Testis (tissue), 2 donors: ENCODE results near the gene TNFSF4.
"Not testable (repeated sequence)": the region's sequence is repeated elsewhere in the genome, so short reads cannot be mapped to it uniquely, and the experiment has no call there.

Experiments
- CTCF ChIP-seq, 3 experiments: fragments of 450-650 bp in 2 of 3; fragments of 200-600 bp in 1 of 3; sonication (generic) in 1 of 3; IDR thresholded peaks; one replicate each; pipeline ENCODE4 v1.5.1; 2016 to 2019; ENCODE audit warnings: antibody characterized with exemption in 3 of 3, mild to moderate bottlenecking in 2 of 3, moderate library complexity in 1 of 3
- POLR2A ChIP-seq: fragments of 450-650 bp; IDR thresholded peaks from one replicate; pipeline ENCODE4 v1.6.1; 2017; ENCODE audit warnings: antibody characterized with exemption, mild to moderate bottlenecking, moderate library complexity

- not testable (repeated sequence) for TF ChIP-seq CTCF (IDR thresholded peaks at IDR 0.05); POLR2A
Observed at GRCh38 chr1:173234434-173234833, 27.3 kb upstream of the TNFSF4 start.
